HCT116 (cell line): ENCODE results near the gene FADD. TPM values are rescaled to one million over a fixed set of nuclear protein-coding genes. Genes with fewer than 3 reads are reported as not detected.
A peak's percentile ranks its signal among the peaks of the same experiment; 100 is the strongest.

Experiments
- ATAC-seq: fragments of 200-7000 bp; cut with Tn5 transposase; 2 replicates; pipeline ENCODE4 v1.9.1; 2020; ENCODE audit warnings: mild to moderate bottlenecking, moderate library complexity
- BruUV-seq: library from RNA; stranded (reverse); fragments of 400-500 nt; replicated peaks from 2 replicates; lab custom pipeline; 2021; lab: Mats Ljungman, UMichigan
- CTCF ChIA-PET: fragments of 300-600 bp; sonication (Branson Sonifier 250); formaldehyde crosslinking; loops from one replicate; lab custom pipeline; 2021; ENCODE audit warnings: antibody characterized with exemption; lab: Charles Lee
- POLR2A ChIA-PET: fragments of 300-600, 350-600 bp; sonication (Branson Sonifier 250); formaldehyde crosslinking; loops from one replicate; lab custom pipeline; 2021; ENCODE audit warnings: antibody characterized with exemption; lab: Charles Lee
- RAD21 ChIA-PET, 2 experiments: fragments of 300-600 bp; sonication (Branson Sonifier 250); formaldehyde crosslinking; loops; one replicate each; lab custom pipeline; 2023; ENCODE audit warnings: low total read pairs in 2 of 2; ENCODE audit not compliant: uncharacterized antibody in 2 of 2, unreplicated experiment in 2 of 2, low non-redundant PET in 1 of 2; lab: Charles Lee
- DNase-seq: peaks from one replicate; pipeline ENCODE4 v3.0.0-alpha.2; 2010; ENCODE audit warnings: low read depth, low spot score
- H2AFZ ChIP-seq: fragments of 200-600 bp; shearing (Covaris generic), sonication (generic); 2 replicates; pipeline ENCODE4 v1.6.1; 2017; ENCODE audit warnings: low read depth, mixed run types, mixed read lengths, antibody characterized with exemption, low read length; ENCODE audit not compliant: poor library complexity, severe bottlenecking
- H3K27ac ChIP-seq: 2 replicates; pipeline ENCODE4 v1.5.1; 2012; ENCODE audit warnings: low read depth, low read length
- H3K27me3 ChIP-seq: fragments of 200-600 bp; sonication (generic); 2 replicates; pipeline ENCODE4 v1.6.1; 2016; ENCODE audit warnings: mixed run types, low read length, mixed read lengths; ENCODE audit not compliant: insufficient read depth
- H3K36me3 ChIP-seq, 2 experiments: fragments of 200-500 bp in 1 of 2; fragments of 200-600 bp in 1 of 2; sonication (Bioruptor generic) in 1 of 2; sonication (generic) in 1 of 2; 2 replicates each; pipeline versions ENCODE4 v1.5.1 to v1.6.1; 2014 to 2016; ENCODE audit warnings: low read length in 2 of 2, inconsistent platforms in 1 of 2, mixed read lengths in 1 of 2, mixed run types in 1 of 2; ENCODE audit not compliant: insufficient read depth in 2 of 2, control insufficient read depth in 1 of 2
- H3K4me1 ChIP-seq, 2 experiments: fragments of 200-600 bp in 1 of 2; sonication (generic) in 1 of 2; 2 replicates each; pipeline versions ENCODE4 v1.5.1 to v1.6.1; 2012 to 2017; ENCODE audit warnings: low read length in 2 of 2, inconsistent platforms in 1 of 2, mild to moderate bottlenecking in 1 of 2, mixed read lengths in 1 of 2, mixed run types in 1 of 2, moderate library complexity in 1 of 2; ENCODE audit not compliant: insufficient read depth in 2 of 2, control insufficient read depth in 1 of 2
- H3K4me2 ChIP-seq: fragments of 200-600 bp; sonication (generic); 2 replicates; pipeline ENCODE4 v1.6.1; 2017; ENCODE audit warnings: mixed run types, low read length, mixed read lengths
- H3K4me3 ChIP-seq, 2 experiments: fragments of 200-600 bp in 1 of 2; sonication (generic) in 1 of 2; replicated peaks in 1 of 2; 2 replicates each; pipeline ENCODE4 v1.5.1; 2011 to 2016; ENCODE audit warnings: low read length in 2 of 2, control low read depth in 1 of 2, low read depth in 1 of 2, mild to moderate bottlenecking in 1 of 2, mixed read lengths in 1 of 2, mixed run types in 1 of 2
- H3K79me2 ChIP-seq: fragments of 200-600 bp; sonication (generic); 2 replicates; pipeline ENCODE4 v1.6.1; 2017; ENCODE audit warnings: mild to moderate bottlenecking, mixed run types, low read length, moderate library complexity, mixed read lengths; ENCODE audit not compliant: insufficient read depth
- H3K9ac ChIP-seq: fragments of 200-600 bp; sonication (generic); 2 replicates; pipeline ENCODE4 v1.6.1; 2016; ENCODE audit warnings: low read length, mixed read lengths
- H3K9me2 ChIP-seq: fragments of 200-600 bp; sonication (generic), shearing (Covaris generic); 2 replicates; pipeline ENCODE4 v1.6.1; 2017; ENCODE audit warnings: mixed run types, mild to moderate bottlenecking, moderate library complexity; ENCODE audit not compliant: insufficient read depth
- H3K9me3 ChIP-seq, 2 experiments: fragments of 200-500 bp in 1 of 2; fragments of 200-600 bp in 1 of 2; sonication (Bioruptor generic) in 1 of 2; sonication (generic) in 1 of 2; 2 replicates each; pipeline ENCODE4 v1.6.1; 2014 to 2017; ENCODE audit warnings: low read length in 2 of 2, mixed read lengths in 2 of 2, inconsistent platforms in 1 of 2, low read depth in 1 of 2, mild to moderate bottlenecking in 1 of 2, mixed run types in 1 of 2, moderate library complexity in 1 of 2; ENCODE audit not compliant: control insufficient read depth in 1 of 2, insufficient read depth in 1 of 2
- H4K20me1 ChIP-seq: fragments of 200-600 bp; sonication (generic), shearing (Covaris generic); 2 replicates; pipeline ENCODE4 v1.6.1; 2017; ENCODE audit warnings: mixed run types, mild to moderate bottlenecking, moderate library complexity; ENCODE audit not compliant: insufficient read depth
- ATF3 ChIP-seq: IDR thresholded peaks from 2 replicates; pipeline ENCODE4 v1.6.1; 2012
- CTCF ChIP-seq, 3 experiments: fragments of 200-600 bp in 1 of 3; sonication (generic) in 1 of 3; IDR thresholded peaks in 2 of 3; conservative IDR thresholded peaks in 1 of 3; 2 replicates each; pipeline ENCODE4 v1.5.1; 2012 to 2017; ENCODE audit warnings: low read depth in 2 of 3, low read length in 2 of 3, antibody characterized with exemption in 1 of 3, borderline replicate concordance in 1 of 3, control low read depth in 1 of 3, mild to moderate bottlenecking in 1 of 3, mixed read lengths in 1 of 3, mixed run types in 1 of 3, moderate library complexity in 1 of 3; ENCODE audit not compliant: insufficient read depth in 1 of 3
- EGR1 ChIP-seq: IDR thresholded peaks from 2 replicates; pipeline ENCODE4 v1.6.1; 2012; ENCODE audit warnings: low read depth
- ELF1 ChIP-seq: IDR thresholded peaks from 2 replicates; pipeline ENCODE4 v1.6.1; 2012; ENCODE audit warnings: low read depth, borderline replicate concordance
- MAX ChIP-seq: IDR thresholded peaks from 2 replicates; pipeline ENCODE4 v1.6.1; 2012
- POLR2A ChIP-seq: IDR thresholded peaks from 2 replicates; pipeline ENCODE4 v1.7.0; 2011; ENCODE audit warnings: borderline replicate concordance; ENCODE audit not compliant: insufficient read depth, insufficient read length; ENCODE audit errors: extremely low read depth
- POLR2AphosphoS5 ChIP-seq: IDR thresholded peaks from 2 replicates; pipeline ENCODE4 v1.6.1; 2011; ENCODE audit warnings: mild to moderate bottlenecking, low read depth, low read length, moderate library complexity
- RAD21 ChIP-seq: IDR thresholded peaks from 2 replicates; pipeline ENCODE4 v1.6.1; 2012; ENCODE audit warnings: low read depth, mild to moderate bottlenecking
- SIN3A ChIP-seq: IDR thresholded peaks from 2 replicates; pipeline ENCODE4 v1.6.1; 2012; ENCODE audit warnings: low read depth
- ZBTB33 ChIP-seq: IDR thresholded peaks from 2 replicates; pipeline ENCODE4 v1.6.1; 2011; ENCODE audit warnings: mild to moderate bottlenecking, low read length, moderate library complexity; ENCODE audit not compliant: insufficient replicate concordance; ENCODE audit errors: extremely low read depth
- intact Hi-C: fragments of 100-400 bp; cut with micrococcal nuclease; formaldehyde crosslinking; loops from 2 replicates; pipeline ENCODE4 v1.10.0; 2022
- total RNA-seq: library from RNA; stranded (reverse); gene quantifications from one replicate; pipeline ENCODE4 v1.2.1, GENCODE V29; 2021; ENCODE audit not compliant: unreplicated experiment

The FADD gene
- total RNA-seq, 1 experiment from 2014 or later: 26.7 TPM

GRCh38 chr11:70230840-70231710, 28.0 kb downstream of the FADD start:
- BruUV-seq: no TSS peak
- ChIA-PET CTCF (no interaction called here), POLR2A (no interaction called here), RAD21 (no interaction called here)
- TF ChIP-seq ATF3: no peak
- TF ChIP-seq MAX: no peak
- peaks cover 18 to 49% of the 10 kb centered on the region in 2 experiments for H3K4me1 ChIP-seq
- no peaks in the 10 kb centered on the region; the same call in 1 of the 2 replicates for H3K27me3 ChIP-seq
- no peaks in the 10 kb centered on the region for H4K20me1 ChIP-seq
- H3K9me2 ChIP-seq: no peaks in the 10 kb centered on the region
- no peaks in the 10 kb centered on the region for H3K36me3 ChIP-seq
- H3K4me2 ChIP-seq: no peak overlapping the region
- DNase-seq (no peak), ATAC-seq (no peak)
- intact Hi-C loops: no loop called here
- H3K4me3 ChIP-seq: no peak overlapping the region
- H3K9ac ChIP-seq: no peak overlapping the region
- H3K9me3 ChIP-seq: no peaks in the 10 kb centered on the region
- no peak overlapping the region for H3K27ac ChIP-seq
- H2AFZ ChIP-seq: no peak overlapping the region
- H3K79me2 ChIP-seq: no peaks in the 10 kb centered on the region

GRCh38 chr11:70233034-70233433, 29.9 kb downstream of the FADD start:
- H3K79me2 ChIP-seq: no peaks in the 10 kb centered on the region
- POLR2A ChIA-PET: no interaction called here
- H3K9me2 ChIP-seq: no peaks in the 10 kb centered on the region
- no peaks in the 10 kb centered on the region; the same call in 1 of the 2 replicates for H3K27me3 ChIP-seq
- H3K4me2 ChIP-seq: peak overlapping the region; percentile 74
- peak overlapping the region in 1 of 2 experiments; percentile 34; a peak in 2 of 4 replicates for H3K4me3 ChIP-seq
- TF ChIP-seq SIN3A (no peak), POLR2AphosphoS5 (no peak), POLR2A (no peak), RAD21 (no peak), CTCF (IDR thresholded peaks at IDR 0.05 in 2 of 3, conservative IDR thresholded peaks at IDR 0.05 in 1 of 3; ENCODE audit: borderline replicate concordance in 1 of 3, insufficient read depth in 1 of 3, low read depth in 2 of 3, low read length in 2 of 3) (no peak), ZBTB33 (no peak), MAX (no peak), ELF1 (no peak), EGR1 (no peak)
- BruUV-seq: no TSS peak
- H3K9me3 ChIP-seq: no peaks in the 10 kb centered on the region
- no peak overlapping the region for H2AFZ ChIP-seq
- RAD21 ChIA-PET: no interaction called here
- intact Hi-C loops: no loop called here
- ATAC-seq: peak; percentile 39; the same call in 1 of the 2 replicates
- H3K4me1 ChIP-seq: peaks cover 18 to 41% of the 10 kb centered on the region in 2 experiments
- H3K27ac ChIP-seq: peak overlapping the region; percentile 57; the same call in 1 of the 2 replicates
- H3K9ac ChIP-seq: peak overlapping the region; percentile 29
- H4K20me1 ChIP-seq: no peaks in the 10 kb centered on the region
- no peaks in the 10 kb centered on the region for H3K36me3 ChIP-seq
- no peak for DNase-seq
- CTCF ChIA-PET: no interaction called here
